ENCODE data around the gene WNT4.

The WNT4 gene

GRCh38 chr1:22163564-22163963 is 20.7 kb upstream of the WNT4 start:
- DNase-seq (ENCODE audit: low read depth, low spot score) = no peak

- no peak for DNase-seq (ENCODE audit: low read depth, low spot score)
These were observed 20.2 kb upstream of the WNT4 start for GRCh38 chr1:22163137-22163536.

- DNase-seq (ENCODE audit: low read depth, low spot score) = peak; percentile 57
These were observed 17.0 kb upstream of the WNT4 start for GRCh38 chr1:22159891-22160290.

- no peak for DNase-seq (ENCODE audit: low read depth, low spot score)
These were observed 15.8 kb upstream of the WNT4 start for GRCh38 chr1:22158654-22159053.

GRCh38 chr1:22157359-22157966 is 14.6 kb upstream of the WNT4 start:
- DNase-seq (ENCODE audit: low read depth, low spot score) = no peak

GRCh38 chr1:22155517-22155916 is 12.6 kb upstream of the WNT4 start:
- no peak for DNase-seq (ENCODE audit: low read depth, low spot score)

- no peak for DNase-seq (ENCODE audit: low read depth, low spot score)
These were observed 11.7 kb upstream of the WNT4 start for GRCh38 chr1:22154626-22155025.

GRCh38 chr1:22153660-22154437 is 11.0 kb upstream of the WNT4 start:
- no peak for DNase-seq (ENCODE audit: low read depth, low spot score)

GRCh38 chr1:22150923-22151322 is 8.0 kb upstream of the WNT4 start:
- DNase-seq (ENCODE audit: low read depth, low spot score) = no peak

- DNase-seq (ENCODE audit: low read depth, low spot score) = no peak
These were observed 407 bp downstream of the WNT4 start for GRCh38 chr1:22142315-22143064.

- DNase-seq (ENCODE audit: low read depth, low spot score) = no peak
These were observed 1.2 kb downstream of the WNT4 start for GRCh38 chr1:22141554-22142314.

- no peak for DNase-seq (ENCODE audit: low read depth, low spot score)
These were observed 2.2 kb downstream of the WNT4 start for GRCh38 chr1:22140694-22141093.

- DNase-seq (ENCODE audit: low read depth, low spot score) = no peak
These were observed 3.1 kb downstream of the WNT4 start for GRCh38 chr1:22139817-22140216.

- DNase-seq (ENCODE audit: low read depth, low spot score) = no peak
These were observed 3.8 kb downstream of the WNT4 start for GRCh38 chr1:22139066-22139594.

- DNase-seq (ENCODE audit: low read depth, low spot score) = no peak
These were observed 5.7 kb downstream of the WNT4 start for GRCh38 chr1:22137004-22137720.

GRCh38 chr1:22133931-22134324 is 9.0 kb downstream of the WNT4 start:
- no peak for DNase-seq (ENCODE audit: low read depth, low spot score)

GRCh38 chr1:22133247-22133930 is 9.5 kb downstream of the WNT4 start:
- no peak for DNase-seq (ENCODE audit: low read depth, low spot score)

- DNase-seq (ENCODE audit: low read depth, low spot score) = no peak
These were observed 10.2 kb downstream of the WNT4 start for GRCh38 chr1:22132517-22133235.

- no peak for DNase-seq (ENCODE audit: low read depth, low spot score)
These were observed 10.9 kb downstream of the WNT4 start for GRCh38 chr1:22131875-22132486.

Measured in smooth muscle cell of the brain vasculature (primary cell).